Measurements from ENCODE around the gene GAP43.
A peak's percentile ranks its signal among the peaks of the same experiment; 100 is the strongest.

The GAP43 gene

GRCh38 chr3:115666920-115667737 lies 43.8 kb downstream of the GAP43 start:
- Histone ChIP-seq H2AFZ (ENCODE audit: low read depth, low read length) (no peak overlapping the region), H3K9ac (ENCODE audit: low read length) (no peak overlapping the region), H3K79me2 (ENCODE audit: low read length) (no peaks in the 10 kb centered on the region), H3K27ac (ENCODE audit: low read length) (peak overlapping the region; percentile 47), H3K36me3 (replicated peaks; ENCODE audit: low read depth, low read length) (no peaks in the 10 kb centered on the region), H3K9me3 (ENCODE audit: insufficient read depth, low read length) (no peaks in the 10 kb centered on the region), H3K27me3 (ENCODE audit: low read depth, low read length) (no peaks in the 10 kb centered on the region), H3K4me3 (ENCODE audit: low read length) (no peak overlapping the region), H3K4me2 (ENCODE audit: low read length) (peak overlapping the region; percentile 26), H3K4me1 (ENCODE audit: low read length) (peaks cover 48% of the 10 kb centered on the region), H4K20me1 (ENCODE audit: insufficient read depth, low read length) (no peaks in the 10 kb centered on the region)
- TF ChIP-seq CTCF (IDR thresholded peaks at IDR 0.05; ENCODE audit: low read depth, low read length) = peak; percentile 36
- TF ChIP-seq EZH2phosphoT487 (IDR thresholded peaks at IDR 0.05; ENCODE audit: low read depth) = no peak

DNA sequence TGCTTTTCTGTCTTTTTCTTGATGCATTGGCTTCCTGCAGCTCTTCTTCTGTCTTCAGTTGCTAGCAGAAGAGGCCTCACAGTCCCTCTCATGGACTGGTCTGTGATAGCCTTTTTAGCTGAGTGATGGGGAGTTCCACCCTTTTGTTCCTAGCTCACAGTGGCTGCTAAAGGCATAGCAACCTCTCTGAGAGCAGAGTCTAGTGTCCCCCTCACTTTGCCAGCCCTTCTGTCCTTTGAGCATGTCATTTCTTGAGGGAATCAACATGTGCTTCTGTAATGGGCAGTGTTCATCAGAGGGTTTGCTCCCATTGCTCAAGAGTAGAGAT lies 44.4 kb downstream of the GAP43 start:
- Histone ChIP-seq H3K79me2 (ENCODE audit: low read length) (no peaks in the 10 kb centered on the region), H3K4me2 (ENCODE audit: low read length) (peak overlapping the region; percentile 26; the same call in 1 of the 2 replicates), H3K4me3 (ENCODE audit: low read length) (no peak overlapping the region), H3K27me3 (ENCODE audit: low read depth, low read length) (no peaks in the 10 kb centered on the region), H4K20me1 (ENCODE audit: insufficient read depth, low read length) (no peaks in the 10 kb centered on the region), H3K9ac (ENCODE audit: low read length) (no peak overlapping the region), H3K27ac (ENCODE audit: low read length) (peak overlapping the region; percentile 47), H3K36me3 (replicated peaks; ENCODE audit: low read depth, low read length) (no peaks in the 10 kb centered on the region), H3K4me1 (ENCODE audit: low read length) (peaks cover 42% of the 10 kb centered on the region), H2AFZ (ENCODE audit: low read depth, low read length) (no peak overlapping the region), H3K9me3 (ENCODE audit: insufficient read depth, low read length) (no peaks in the 10 kb centered on the region)
- no peak for TF ChIP-seq EZH2phosphoT487 (IDR thresholded peaks at IDR 0.05; ENCODE audit: low read depth)
- no peak for TF ChIP-seq CTCF (IDR thresholded peaks at IDR 0.05; ENCODE audit: low read depth, low read length)

GRCh38 chr3:115670911-115671310 lies 47.6 kb downstream of the GAP43 start:
- H3K4me3 ChIP-seq (ENCODE audit: low read length) = no peak overlapping the region
- no peaks in the 10 kb centered on the region for H3K9me3 ChIP-seq (ENCODE audit: insufficient read depth, low read length)
- peaks cover 27% of the 10 kb centered on the region for H3K4me1 ChIP-seq (ENCODE audit: low read length)
- no peak overlapping the region for H3K27ac ChIP-seq (ENCODE audit: low read length)
- no peak overlapping the region for H3K9ac ChIP-seq (ENCODE audit: low read length)
- no peaks in the 10 kb centered on the region for H3K36me3 ChIP-seq (replicated peaks; ENCODE audit: low read depth, low read length)
- H2AFZ ChIP-seq (ENCODE audit: low read depth, low read length) = no peak overlapping the region
- no peak for TF ChIP-seq CTCF (IDR thresholded peaks at IDR 0.05; ENCODE audit: low read depth, low read length)
- H3K79me2 ChIP-seq (ENCODE audit: low read length) = no peaks in the 10 kb centered on the region
- no peaks in the 10 kb centered on the region for H4K20me1 ChIP-seq (ENCODE audit: insufficient read depth, low read length)
- H3K4me2 ChIP-seq (ENCODE audit: low read length) = no peak overlapping the region
- no peaks in the 10 kb centered on the region for H3K27me3 ChIP-seq (ENCODE audit: low read depth, low read length)

- Histone ChIP-seq H4K20me1 (ENCODE audit: insufficient read depth, low read length) (no peaks in the 10 kb centered on the region), H3K36me3 (replicated peaks; ENCODE audit: low read depth, low read length) (no peaks in the 10 kb centered on the region), H2AFZ (ENCODE audit: low read depth, low read length) (peak overlapping the region; percentile 52; the same call in 1 of the 2 replicates), H3K9ac (ENCODE audit: low read length) (no peak overlapping the region), H3K27me3 (ENCODE audit: low read depth, low read length) (no peaks in the 10 kb centered on the region), H3K4me2 (ENCODE audit: low read length) (peak overlapping the region; percentile 13; the same call in 1 of the 2 replicates), H3K79me2 (ENCODE audit: low read length) (no peaks in the 10 kb centered on the region), H3K4me3 (ENCODE audit: low read length) (no peak overlapping the region), H3K4me1 (ENCODE audit: low read length) (peaks cover 17% of the 10 kb centered on the region), H3K9me3 (ENCODE audit: insufficient read depth, low read length) (no peaks in the 10 kb centered on the region), H3K27ac (ENCODE audit: low read length) (no peak overlapping the region)
- no peak for TF ChIP-seq CTCF (IDR thresholded peaks at IDR 0.05; ENCODE audit: low read depth, low read length)
- TF ChIP-seq EZH2phosphoT487 (IDR thresholded peaks at IDR 0.05; ENCODE audit: low read depth) = no peak
Measured at GRCh38 chr3:115671761-115672455, 48.6 kb downstream of the GAP43 start.

Data from OCI-LY3 (cell line).